ENCODE data around the gene CTIF. TPM values are rescaled to one million over a fixed set of nuclear protein-coding genes. Genes with fewer than 3 reads are reported as not detected.

The CTIF gene
- polyA plus RNA-seq, 1 donor from 2014 or later: 50.2 TPM

DNA sequence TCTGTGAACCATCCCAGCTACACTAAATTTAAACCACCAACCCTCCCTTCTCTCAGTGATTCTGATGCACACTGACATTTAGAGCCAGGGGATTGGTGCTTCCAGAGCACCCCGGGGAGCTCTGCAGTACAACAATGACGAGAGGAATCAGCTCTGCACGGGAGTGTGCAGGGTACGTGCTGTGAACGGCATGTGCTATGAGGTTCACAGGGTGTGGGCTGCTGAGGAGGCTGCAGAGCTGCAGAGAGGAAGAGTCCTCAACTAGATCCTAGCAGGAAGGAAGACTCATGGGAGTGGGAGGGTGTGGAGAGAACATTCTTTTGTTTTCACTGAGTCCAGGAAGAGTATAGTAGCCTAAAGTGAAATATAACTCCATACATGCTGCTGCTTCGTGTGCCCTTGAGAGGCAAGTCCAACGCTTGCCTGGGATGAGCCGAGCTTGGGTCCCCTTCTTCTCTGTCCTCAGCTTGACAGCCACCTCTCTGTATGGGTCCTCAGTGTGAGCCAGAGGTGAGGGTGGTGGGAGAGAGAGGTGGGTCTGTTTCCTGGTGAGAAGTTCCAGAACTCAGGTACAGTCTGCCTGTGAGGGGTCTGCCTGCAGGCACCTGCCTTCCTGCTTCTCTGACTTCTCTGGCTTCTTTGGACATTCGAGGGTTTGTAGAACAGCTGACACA, 118.8 kb downstream of the CTIF start:
- H3K27me3 ChIP-seq (ENCODE audit: insufficient read depth, low read depth, low read length): no peaks in the 10 kb centered on the region
- H3K4me2 ChIP-seq (ENCODE audit: low read length): peak overlapping the region; percentile 62
- peak overlapping the region; percentile 63 for H3K9ac ChIP-seq (ENCODE audit: low read length)
- peaks cover 3% of the 10 kb centered on the region for H3F3A ChIP-seq (ENCODE audit: insufficient read depth, low read length, poor library complexity, severe bottlenecking)
- no peaks in the 10 kb centered on the region for H3K36me3 ChIP-seq (ENCODE audit: insufficient read depth, low read length)
- peaks cover 17% of the 10 kb centered on the region for H3K79me2 ChIP-seq (replicated peaks; ENCODE audit: insufficient read depth, low read length)
- H2AFZ ChIP-seq (ENCODE audit: low read depth, low read length): no peak overlapping the region
- peak overlapping the region; percentile 93 for H3K27ac ChIP-seq (ENCODE audit: low read length)
- H3K9me3 ChIP-seq (ENCODE audit: low read length): no peaks in the 10 kb centered on the region
- peak overlapping the region; percentile 59 for H3K4me3 ChIP-seq (ENCODE audit: low read length)
- TF ChIP-seq TAF1 (IDR thresholded peaks at IDR 0.05; ENCODE audit: low read depth): peak; percentile 62
- TF ChIP-seq POLR2AphosphoS5 (IDR thresholded peaks at IDR 0.05): peak; percentile 88
- no peak for TF ChIP-seq EZH2 (IDR thresholded peaks at IDR 0.05; ENCODE audit: borderline replicate concordance, insufficient read depth, low read length, poor library complexity, severe bottlenecking)
- TF ChIP-seq SMC3 (conservative IDR thresholded peaks at IDR 0.05; ENCODE audit: poor library complexity): peak; percentile 43
- TF ChIP-seq MXI1 (conservative IDR thresholded peaks at IDR 0.05; ENCODE audit: poor library complexity, severe bottlenecking): peak; percentile 79
- TF ChIP-seq REST (IDR thresholded peaks at IDR 0.05; ENCODE audit: borderline replicate concordance): no peak
- TF ChIP-seq, protein P1, sequence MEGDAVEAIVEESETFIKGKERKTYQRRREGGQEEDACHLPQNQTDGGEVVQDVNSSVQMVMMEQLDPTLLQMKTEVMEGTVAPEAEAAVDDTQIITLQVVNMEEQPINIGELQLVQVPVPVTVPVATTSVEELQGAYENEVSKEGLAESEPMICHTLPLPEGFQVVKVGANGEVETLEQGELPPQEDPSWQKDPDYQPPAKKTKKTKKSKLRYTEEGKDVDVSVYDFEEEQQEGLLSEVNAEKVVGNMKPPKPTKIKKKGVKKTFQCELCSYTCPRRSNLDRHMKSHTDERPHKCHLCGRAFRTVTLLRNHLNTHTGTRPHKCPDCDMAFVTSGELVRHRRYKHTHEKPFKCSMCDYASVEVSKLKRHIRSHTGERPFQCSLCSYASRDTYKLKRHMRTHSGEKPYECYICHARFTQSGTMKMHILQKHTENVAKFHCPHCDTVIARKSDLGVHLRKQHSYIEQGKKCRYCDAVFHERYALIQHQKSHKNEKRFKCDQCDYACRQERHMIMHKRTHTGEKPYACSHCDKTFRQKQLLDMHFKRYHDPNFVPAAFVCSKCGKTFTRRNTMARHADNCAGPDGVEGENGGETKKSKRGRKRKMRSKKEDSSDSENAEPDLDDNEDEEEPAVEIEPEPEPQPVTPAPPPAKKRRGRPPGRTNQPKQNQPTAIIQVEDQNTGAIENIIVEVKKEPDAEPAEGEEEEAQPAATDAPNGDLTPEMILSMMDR (IDR thresholded peaks at IDR 0.05; ENCODE audit: poor library complexity, severe bottlenecking): no peak
- peak; percentile 86 for TF ChIP-seq EP300 (conservative IDR thresholded peaks at IDR 0.05; ENCODE audit: poor library complexity, severe bottlenecking)
- TF ChIP-seq RAD21 (conservative IDR thresholded peaks at IDR 0.05): peak; percentile 41
- no peaks in the 10 kb centered on the region for H3K9me2 ChIP-seq (ENCODE audit: insufficient read depth, low read length)
- no peaks in the 10 kb centered on the region for H4K20me1 ChIP-seq (ENCODE audit: insufficient read depth)

- Histone ChIP-seq H3K9me3 (ENCODE audit: low read length) (no peaks in the 10 kb centered on the region), H3K4me3 (ENCODE audit: low read length) (peak overlapping the region; percentile 59), H3K9me2 (ENCODE audit: insufficient read depth, low read length) (no peaks in the 10 kb centered on the region), H4K20me1 (ENCODE audit: insufficient read depth) (no peaks in the 10 kb centered on the region), H3F3A (ENCODE audit: insufficient read depth, low read length, poor library complexity, severe bottlenecking) (peaks cover 3% of the 10 kb centered on the region), H3K27ac (ENCODE audit: low read length) (peak overlapping the region; percentile 93), H3K9ac (ENCODE audit: low read length) (peak overlapping the region; percentile 63), H3K79me2 (replicated peaks; ENCODE audit: insufficient read depth, low read length) (peaks cover 17% of the 10 kb centered on the region), H3K27me3 (ENCODE audit: insufficient read depth, low read depth, low read length) (no peaks in the 10 kb centered on the region), H3K4me2 (ENCODE audit: low read length) (peak overlapping the region; percentile 43), H2AFZ (ENCODE audit: low read depth, low read length) (no peak overlapping the region), H3K36me3 (ENCODE audit: insufficient read depth, low read length) (no peaks in the 10 kb centered on the region)
- TF ChIP-seq POLR2AphosphoS5 (IDR thresholded peaks at IDR 0.05) (no peak), EP300 (conservative IDR thresholded peaks at IDR 0.05; ENCODE audit: poor library complexity, severe bottlenecking) (no peak), MXI1 (conservative IDR thresholded peaks at IDR 0.05; ENCODE audit: poor library complexity, severe bottlenecking) (no peak), SMC3 (conservative IDR thresholded peaks at IDR 0.05; ENCODE audit: poor library complexity) (no peak), RAD21 (conservative IDR thresholded peaks at IDR 0.05) (no peak), EZH2 (IDR thresholded peaks at IDR 0.05; ENCODE audit: borderline replicate concordance, insufficient read depth, low read length, poor library complexity, severe bottlenecking) (no peak)
- TF ChIP-seq, protein P1 (IDR thresholded peaks at IDR 0.05; ENCODE audit: poor library complexity, severe bottlenecking): no peak
Observed at GRCh38 chr18:48658721-48659120, 119.9 kb downstream of the CTIF start.

Data from neural cell (in vitro differentiated cells).